ENCODE data around the gene MAGI3. TPM values are rescaled to one million over a fixed set of nuclear protein-coding genes. Genes with fewer than 3 reads are reported as not detected.

MAGI3 gene
- total and polyA plus RNA-seq, 2 of the 13 experiments (the other 11 are each of a cell fraction or from before 2014, with no cell fraction given) = 4.0 to 11.8 TPM

DNA sequence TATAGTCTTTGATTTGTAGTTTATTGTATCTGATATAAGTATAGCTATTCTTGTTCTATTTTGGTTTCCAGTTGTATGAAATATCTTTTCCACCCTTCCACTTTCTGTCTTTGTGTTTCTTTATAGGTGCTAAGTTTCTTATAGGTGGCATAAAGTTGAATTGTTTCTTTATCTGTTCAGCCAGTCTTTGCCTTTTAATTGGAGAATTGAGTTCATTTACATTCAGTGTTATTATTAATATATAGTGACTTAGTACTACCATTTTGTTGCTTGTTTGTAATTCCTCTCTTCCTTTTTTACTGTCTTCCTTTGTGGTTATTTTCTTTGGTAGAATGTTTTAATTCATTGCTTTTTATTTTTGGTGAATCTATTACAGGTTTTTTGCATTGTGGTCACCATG lies 77.7 kb downstream of the MAGI3 start:
- no peak overlapping the region for H2AFZ ChIP-seq (ENCODE audit: low read length)
- no peak overlapping the region for H3K9ac ChIP-seq (ENCODE audit: insufficient read depth, low read depth, low read length)
- ATAC-seq = no peak
- H3K9me3 ChIP-seq (ENCODE audit: low read length) = peaks cover 14% of the 10 kb centered on the region; the same call in 1 of the 2 replicates
- intact Hi-C loops (cut with micrococcal nuclease; ENCODE audit: unreplicated experiment) (no loop called here), in situ Hi-C loops (cut with HindIII; ENCODE audit: extremely low pct_ligation_motif_present, low pct_unique_long_range_greater_than_20kb) (no loop called here)
- no peak for FAIRE-seq
- no TSS peak for BruUV-seq (replicated peaks)
- no peak overlapping the region for H3K27ac ChIP-seq (ENCODE audit: extremely low read length, insufficient read depth, low read length)
- H3K27me3 ChIP-seq (ENCODE audit: control insufficient read depth in 1 of 2, insufficient read depth in 2 of 2, low read length in 2 of 2) = no peaks in the 10 kb centered on the region
- H4K20me1 ChIP-seq (ENCODE audit: insufficient read depth, low read length) = no peaks in the 10 kb centered on the region
- H3K4me1 ChIP-seq (ENCODE audit: insufficient read depth, low read length) = no peaks in the 10 kb centered on the region
- no peaks in the 10 kb centered on the region for H3K36me3 ChIP-seq (replicated peaks in 1 of 2; ENCODE audit: control insufficient read depth in 1 of 2, insufficient read depth in 2 of 2, low read length in 2 of 2)
- ChIA-PET POLR2A (no interaction called here), CTCF (ENCODE audit: low intra/inter-chr PET ratio, low total read pairs) (no interaction called here)
- no peak overlapping the region for H3K4me3 ChIP-seq (replicated peaks in 1 of 3; ENCODE audit: insufficient read depth in 1 of 3, low read depth in 2 of 3, low read length in 3 of 3)
- H3K4me2 ChIP-seq (ENCODE audit: low read depth, low read length) = no peak overlapping the region
- no peak for DNase-seq (ENCODE audit: low spot score)
- H3K79me2 ChIP-seq (ENCODE audit: insufficient read depth, low read length) = peaks cover 26% of the 10 kb centered on the region
- TF ChIP-seq SAFB2 (CRISPR knock-in tag; IDR thresholded peaks at IDR 0.05; ENCODE audit: borderline replicate concordance, low read depth) (no peak), BRCA1 (CRISPR knock-in tag; IDR thresholded peaks at IDR 0.05) (no peak), PCBP1 (IDR thresholded peaks at IDR 0.05; ENCODE audit: borderline replicate concordance, low read depth, low read length) (no peak), ZNF777 (CRISPR knock-in tag; IDR thresholded peaks at IDR 0.05) (no peak), ZNF737 (CRISPR knock-in tag; IDR thresholded peaks at IDR 0.05; ENCODE audit: borderline replicate concordance) (no peak), TEAD3 (CRISPR knock-in tag; optimal IDR thresholded peaks at IDR 0.05; ENCODE audit: borderline replicate concordance) (no peak), ZNF383 (CRISPR knock-in tag; IDR thresholded peaks at IDR 0.05; ENCODE audit: borderline replicate concordance) (no peak), MIXL1 (CRISPR knock-in tag; IDR thresholded peaks at IDR 0.05) (no peak), MAFF (IDR thresholded peaks at IDR 0.05; ENCODE audit: low read depth, low read length) (no peak), HOXA5 (CRISPR knock-in tag; IDR thresholded peaks at IDR 0.05) (no peak), NR3C1 (CRISPR knock-in tag; IDR thresholded peaks at IDR 0.05) (no peak)
- TF ChIP-seq, protein P1, sequence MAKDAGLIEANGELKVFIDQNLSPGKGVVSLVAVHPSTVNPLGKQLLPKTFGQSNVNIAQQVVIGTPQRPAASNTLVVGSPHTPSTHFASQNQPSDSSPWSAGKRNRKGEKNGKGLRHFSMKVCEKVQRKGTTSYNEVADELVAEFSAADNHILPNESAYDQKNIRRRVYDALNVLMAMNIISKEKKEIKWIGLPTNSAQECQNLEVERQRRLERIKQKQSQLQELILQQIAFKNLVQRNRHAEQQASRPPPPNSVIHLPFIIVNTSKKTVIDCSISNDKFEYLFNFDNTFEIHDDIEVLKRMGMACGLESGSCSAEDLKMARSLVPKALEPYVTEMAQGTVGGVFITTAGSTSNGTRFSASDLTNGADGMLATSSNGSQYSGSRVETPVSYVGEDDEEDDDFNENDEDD (CRISPR knock-in tag; IDR thresholded peaks at IDR 0.05; ENCODE audit: borderline replicate concordance) = no peak
- TF ChIP-seq, protein P2, sequence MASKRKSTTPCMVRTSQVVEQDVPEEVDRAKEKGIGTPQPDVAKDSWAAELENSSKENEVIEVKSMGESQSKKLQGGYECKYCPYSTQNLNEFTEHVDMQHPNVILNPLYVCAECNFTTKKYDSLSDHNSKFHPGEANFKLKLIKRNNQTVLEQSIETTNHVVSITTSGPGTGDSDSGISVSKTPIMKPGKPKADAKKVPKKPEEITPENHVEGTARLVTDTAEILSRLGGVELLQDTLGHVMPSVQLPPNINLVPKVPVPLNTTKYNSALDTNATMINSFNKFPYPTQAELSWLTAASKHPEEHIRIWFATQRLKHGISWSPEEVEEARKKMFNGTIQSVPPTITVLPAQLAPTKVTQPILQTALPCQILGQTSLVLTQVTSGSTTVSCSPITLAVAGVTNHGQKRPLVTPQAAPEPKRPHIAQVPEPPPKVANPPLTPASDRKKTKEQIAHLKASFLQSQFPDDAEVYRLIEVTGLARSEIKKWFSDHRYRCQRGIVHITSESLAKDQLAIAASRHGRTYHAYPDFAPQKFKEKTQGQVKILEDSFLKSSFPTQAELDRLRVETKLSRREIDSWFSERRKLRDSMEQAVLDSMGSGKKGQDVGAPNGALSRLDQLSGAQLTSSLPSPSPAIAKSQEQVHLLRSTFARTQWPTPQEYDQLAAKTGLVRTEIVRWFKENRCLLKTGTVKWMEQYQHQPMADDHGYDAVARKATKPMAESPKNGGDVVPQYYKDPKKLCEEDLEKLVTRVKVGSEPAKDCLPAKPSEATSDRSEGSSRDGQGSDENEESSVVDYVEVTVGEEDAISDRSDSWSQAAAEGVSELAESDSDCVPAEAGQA (IDR thresholded peaks at IDR 0.05; ENCODE audit: low read depth) = no peak
- TF ChIP-seq, protein P2 (CRISPR knock-in tag; IDR thresholded peaks at IDR 0.05; ENCODE audit: borderline replicate concordance) = no peak
- TF ChIP-seq, protein P3, sequence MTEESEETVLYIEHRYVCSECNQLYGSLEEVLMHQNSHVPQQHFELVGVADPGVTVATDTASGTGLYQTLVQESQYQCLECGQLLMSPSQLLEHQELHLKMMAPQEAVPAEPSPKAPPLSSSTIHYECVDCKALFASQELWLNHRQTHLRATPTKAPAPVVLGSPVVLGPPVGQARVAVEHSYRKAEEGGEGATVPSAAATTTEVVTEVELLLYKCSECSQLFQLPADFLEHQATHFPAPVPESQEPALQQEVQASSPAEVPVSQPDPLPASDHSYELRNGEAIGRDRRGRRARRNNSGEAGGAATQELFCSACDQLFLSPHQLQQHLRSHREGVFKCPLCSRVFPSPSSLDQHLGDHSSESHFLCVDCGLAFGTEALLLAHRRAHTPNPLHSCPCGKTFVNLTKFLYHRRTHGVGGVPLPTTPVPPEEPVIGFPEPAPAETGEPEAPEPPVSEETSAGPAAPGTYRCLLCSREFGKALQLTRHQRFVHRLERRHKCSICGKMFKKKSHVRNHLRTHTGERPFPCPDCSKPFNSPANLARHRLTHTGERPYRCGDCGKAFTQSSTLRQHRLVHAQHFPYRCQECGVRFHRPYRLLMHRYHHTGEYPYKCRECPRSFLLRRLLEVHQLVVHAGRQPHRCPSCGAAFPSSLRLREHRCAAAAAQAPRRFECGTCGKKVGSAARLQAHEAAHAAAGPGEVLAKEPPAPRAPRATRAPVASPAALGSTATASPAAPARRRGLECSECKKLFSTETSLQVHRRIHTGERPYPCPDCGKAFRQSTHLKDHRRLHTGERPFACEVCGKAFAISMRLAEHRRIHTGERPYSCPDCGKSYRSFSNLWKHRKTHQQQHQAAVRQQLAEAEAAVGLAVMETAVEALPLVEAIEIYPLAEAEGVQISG (CRISPR knock-in tag; IDR thresholded peaks at IDR 0.05) = no peak
- TF ChIP-seq, protein P4, sequence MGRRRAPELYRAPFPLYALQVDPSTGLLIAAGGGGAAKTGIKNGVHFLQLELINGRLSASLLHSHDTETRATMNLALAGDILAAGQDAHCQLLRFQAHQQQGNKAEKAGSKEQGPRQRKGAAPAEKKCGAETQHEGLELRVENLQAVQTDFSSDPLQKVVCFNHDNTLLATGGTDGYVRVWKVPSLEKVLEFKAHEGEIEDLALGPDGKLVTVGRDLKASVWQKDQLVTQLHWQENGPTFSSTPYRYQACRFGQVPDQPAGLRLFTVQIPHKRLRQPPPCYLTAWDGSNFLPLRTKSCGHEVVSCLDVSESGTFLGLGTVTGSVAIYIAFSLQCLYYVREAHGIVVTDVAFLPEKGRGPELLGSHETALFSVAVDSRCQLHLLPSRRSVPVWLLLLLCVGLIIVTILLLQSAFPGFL (CRISPR knock-in tag; IDR thresholded peaks at IDR 0.05) = no peak
